GOT3 (cell line): Measurements from ENCODE around the gene KIF5A.
A peak's percentile ranks its signal among the peaks of the same experiment; 100 is the strongest.
"Not testable (repeated sequence)": the region's sequence is repeated elsewhere in the genome, so short reads cannot be mapped to it uniquely, and the experiment has no call there.

Experiments
- DNase-seq: peaks from one replicate; lab custom pipeline; 2025; ENCODE audit warnings: mixed read lengths; lab: John Stamatoyannopoulos, UW

The KIF5A gene

DNA sequence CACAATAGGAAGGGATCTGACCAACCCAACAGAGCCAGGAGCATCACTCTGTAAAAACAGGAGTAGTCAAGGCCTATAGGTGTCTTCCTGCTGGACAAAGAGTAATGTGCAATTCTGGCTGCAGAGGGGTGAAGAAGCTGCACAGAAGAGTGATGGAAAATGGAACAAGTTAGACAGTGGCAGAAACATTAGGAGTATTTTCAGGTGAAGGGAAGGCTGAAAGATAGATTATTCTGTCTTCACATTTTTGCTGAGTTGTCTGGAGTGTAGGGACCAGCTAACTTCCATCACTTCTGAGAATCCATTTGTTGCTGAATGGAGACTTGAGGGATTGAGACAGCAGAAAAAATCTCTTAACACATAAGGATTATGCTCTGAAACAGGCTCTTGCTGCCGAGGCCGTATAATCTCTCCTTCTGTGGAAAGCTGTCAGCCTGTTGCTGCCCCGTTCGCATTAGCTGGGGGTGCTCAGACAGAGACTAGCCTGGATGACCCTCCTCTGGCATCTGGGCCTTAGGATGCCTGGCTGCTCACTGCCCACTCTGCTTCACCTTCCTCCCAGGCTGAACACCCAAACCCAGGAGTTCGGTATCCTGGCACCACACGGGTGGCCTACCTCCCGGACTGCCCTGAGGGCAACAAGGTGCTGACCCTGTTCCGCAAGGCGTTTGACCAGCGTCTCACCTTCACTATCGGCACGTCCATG is 58.3 kb downstream of the KIF5A start:
- DNase-seq, result no peak

DNA sequence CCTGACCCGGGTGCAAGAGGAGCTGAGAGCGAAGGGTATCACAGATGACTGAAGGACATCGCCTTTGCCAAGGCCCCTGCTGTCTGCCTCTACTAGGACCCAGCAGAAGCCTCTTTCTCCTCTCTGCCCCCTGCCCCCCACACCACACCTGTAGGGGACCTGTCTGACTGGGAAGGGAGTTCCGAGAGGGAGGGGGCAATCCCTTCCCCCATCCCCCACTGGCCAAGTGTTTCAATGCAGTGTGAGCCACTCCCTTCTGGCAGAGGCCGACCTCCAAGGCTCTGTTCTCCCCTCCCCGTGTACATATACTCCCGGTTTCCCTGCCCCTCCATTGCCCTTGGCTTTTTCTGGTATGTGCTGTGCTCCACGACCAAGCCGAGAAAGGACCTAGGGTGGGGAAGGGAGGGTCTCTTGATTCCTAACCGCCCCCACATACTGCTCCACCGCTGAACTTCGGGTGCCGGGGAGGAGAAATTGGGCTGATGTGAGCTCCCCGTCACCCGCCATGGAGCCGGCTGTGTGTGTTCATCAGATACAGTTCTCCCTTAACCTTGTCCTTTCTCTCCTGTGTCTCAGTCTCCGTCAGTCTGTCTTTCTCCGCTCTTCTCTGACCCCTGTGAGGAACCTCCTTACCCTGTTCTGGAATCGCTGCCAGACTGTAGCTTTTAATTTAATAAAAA is 59.4 kb downstream of the KIF5A start:
- no peak for DNase-seq

DNA sequence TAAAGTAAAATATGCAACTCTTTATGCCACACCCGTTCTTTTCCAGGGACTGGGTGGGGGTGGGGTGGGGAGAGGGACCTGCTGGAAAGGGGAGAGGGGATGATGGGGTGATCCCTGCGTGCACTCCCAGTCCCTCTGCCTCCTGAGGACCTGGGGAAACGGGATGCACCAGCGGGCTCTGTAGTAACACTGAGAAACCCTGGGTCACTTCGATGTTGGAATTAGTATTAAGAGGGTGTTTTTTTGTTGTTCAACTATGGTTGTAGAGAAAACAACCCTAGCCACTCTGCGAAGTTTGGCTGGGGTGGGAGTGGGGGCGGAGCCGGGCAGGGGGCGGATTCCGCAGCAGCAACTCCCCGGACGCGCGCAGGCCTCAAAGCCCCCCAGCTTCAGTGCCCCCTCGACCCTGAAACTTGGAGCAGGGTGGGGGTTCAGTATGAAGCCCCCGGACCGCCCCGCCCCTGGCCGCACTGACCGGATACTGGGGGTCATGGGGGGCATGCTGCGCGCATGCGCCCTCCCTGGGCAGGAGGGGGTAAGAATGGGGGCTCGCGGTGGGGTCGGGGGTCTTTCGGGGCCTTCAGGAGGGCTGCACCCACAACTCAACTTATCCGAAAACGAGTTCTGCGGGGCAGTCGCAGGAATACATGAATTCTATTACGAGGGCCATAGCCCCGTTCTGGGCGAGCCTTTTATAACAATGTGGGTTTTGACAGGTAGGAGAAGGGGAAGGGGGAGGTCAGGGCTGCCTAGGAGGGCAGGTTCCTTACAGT is 60.1 kb downstream of the KIF5A start:
- DNase-seq, result no peak

DNA sequence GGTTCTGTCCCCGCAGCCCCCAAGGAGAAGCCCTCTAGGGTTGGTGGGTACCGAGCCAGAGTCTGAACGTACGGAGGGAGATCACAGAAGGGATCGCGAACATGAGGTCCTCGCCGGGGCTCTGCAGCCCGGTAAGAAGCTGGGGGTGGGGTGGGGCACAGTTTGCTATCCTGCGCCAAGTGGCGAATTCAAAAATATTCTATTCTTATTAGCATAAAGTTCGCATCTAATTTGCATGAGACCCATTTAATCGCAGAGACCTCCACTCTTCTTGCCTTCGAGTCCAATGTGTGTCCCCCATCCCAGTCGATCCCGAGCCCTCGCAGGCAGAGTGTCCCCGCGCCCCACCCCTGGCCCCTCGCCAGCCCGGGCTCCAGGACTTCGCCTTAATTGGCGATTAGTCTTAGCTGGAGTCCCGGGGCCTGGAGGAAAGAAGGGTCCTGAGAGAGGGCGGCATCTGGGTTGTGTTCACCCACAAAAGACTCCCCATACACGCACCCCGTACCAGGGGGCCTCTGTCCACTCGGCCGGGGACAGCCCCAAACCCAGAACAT is 60.8 kb downstream of the KIF5A start:
- DNase-seq, result no peak

DNA sequence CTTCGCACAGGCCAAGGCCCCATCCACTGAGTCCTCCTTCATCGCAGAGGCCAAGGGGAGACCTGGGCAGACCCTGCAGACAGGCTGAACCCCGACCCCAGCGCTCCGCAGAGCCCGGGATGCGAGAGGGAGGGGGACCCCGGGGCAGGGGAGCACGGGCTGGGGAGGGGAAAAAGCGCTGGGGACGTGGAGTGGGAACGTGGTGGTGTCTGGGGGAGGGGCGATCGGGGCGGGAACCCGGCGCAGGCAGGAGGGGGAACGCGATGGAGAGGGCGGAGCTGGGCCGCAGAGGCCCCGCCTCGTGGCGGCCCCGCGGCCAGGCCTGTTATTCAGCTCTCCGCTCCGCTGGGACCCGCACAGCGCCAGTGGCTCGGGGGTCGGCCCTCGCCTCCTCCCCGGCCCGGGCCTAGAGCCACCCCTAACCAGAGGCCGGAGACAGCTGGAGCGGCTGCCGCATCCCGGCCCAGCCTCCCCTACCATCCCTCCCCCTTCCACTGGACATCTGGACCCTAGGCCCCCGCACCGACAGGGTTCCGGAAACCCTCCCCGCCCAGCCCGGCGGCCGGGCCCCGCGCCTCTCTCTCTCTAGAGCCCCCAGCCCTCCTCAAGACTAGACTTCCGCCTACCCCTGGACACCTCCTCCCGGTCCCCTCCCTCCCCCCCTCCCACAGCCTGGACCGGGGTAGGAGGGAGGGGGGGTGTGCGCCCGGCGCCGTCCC is 61.4 kb downstream of the KIF5A start, which contains the start of gene ARHGEF25:
Gene ARHGEF25 (plus strand): TSS at position 328 of the 719 bp plus-strand sequence. CDS start 460 bp downstream, outside the sequence.
- peak; percentile 91 for DNase-seq

DNA sequence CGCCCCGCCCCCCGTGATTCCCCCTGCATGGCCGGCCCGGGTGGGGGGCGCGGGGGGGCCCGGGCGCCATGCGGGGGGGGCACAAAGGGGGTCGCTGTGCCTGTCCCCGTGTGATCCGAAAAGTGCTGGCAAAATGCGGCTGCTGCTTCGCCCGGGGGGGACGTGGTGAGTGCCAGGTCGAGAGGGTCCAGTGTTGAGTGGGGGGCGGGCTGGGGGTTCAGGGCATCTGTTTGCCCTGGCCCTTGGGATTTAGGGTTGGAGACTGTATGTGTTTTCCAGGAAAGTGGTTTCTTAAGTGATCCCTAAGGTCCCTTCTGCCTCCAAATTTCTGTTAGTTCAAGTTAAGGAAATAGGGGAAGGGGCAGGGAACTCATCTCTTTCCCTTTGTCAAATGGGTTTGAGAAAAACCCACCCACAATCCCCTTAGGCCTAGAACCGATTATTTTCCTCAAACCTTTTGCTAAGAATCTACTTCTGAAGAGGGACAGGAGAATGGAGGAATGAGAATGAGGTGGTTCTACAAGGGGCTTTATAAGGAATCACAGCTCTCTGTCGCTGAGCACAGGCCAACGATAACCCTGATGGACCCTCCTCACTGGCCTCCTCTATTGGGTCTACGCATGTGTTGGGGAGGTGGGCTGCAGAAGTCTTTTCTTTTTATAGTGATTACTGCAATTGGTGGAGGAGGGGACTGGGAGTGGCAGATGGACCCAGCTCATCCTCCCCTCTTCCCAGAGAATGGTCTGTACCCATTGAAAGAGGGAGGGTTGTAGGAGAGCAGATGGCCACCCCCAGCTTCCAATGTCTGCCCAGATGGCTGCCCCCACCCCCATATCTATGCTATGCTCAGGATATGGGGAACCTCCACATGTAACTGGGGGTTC is 62.2 kb downstream of the KIF5A start:
- no peak for DNase-seq

DNA sequence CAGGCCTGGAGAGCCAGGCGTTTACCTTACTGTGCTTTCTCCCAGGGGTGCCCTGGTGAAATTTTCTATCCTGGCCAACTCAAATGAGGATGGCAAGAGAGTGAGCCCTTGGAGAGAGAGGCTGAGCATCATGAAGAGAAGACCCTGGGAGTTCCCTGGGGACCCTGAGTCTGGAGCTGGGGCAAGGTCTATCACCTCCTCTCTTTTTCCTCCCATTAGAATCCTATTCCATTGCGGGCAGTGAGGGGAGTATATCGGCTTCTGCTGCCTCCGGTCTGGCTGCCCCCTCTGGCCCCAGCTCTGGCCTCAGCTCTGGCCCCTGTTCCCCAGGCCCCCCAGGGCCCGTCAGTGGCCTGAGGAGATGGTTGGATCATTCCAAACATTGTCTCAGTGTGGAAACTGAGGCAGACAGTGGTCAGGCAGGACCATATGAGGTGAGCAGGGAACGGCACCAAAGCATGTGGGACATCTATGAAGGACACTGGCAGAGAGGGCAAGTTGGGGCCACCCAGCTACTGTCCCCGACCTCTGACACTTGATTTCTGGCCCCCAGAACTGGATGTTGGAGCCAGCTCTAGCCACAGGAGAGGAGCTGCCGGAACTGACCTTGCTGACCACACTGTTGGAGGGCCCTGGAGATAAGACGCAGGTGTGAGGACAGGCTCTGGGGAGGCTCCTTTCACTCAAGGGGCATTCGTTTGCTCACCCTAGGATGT is 63.0 kb downstream of the KIF5A start:
- DNase-seq, result no peak

DNA sequence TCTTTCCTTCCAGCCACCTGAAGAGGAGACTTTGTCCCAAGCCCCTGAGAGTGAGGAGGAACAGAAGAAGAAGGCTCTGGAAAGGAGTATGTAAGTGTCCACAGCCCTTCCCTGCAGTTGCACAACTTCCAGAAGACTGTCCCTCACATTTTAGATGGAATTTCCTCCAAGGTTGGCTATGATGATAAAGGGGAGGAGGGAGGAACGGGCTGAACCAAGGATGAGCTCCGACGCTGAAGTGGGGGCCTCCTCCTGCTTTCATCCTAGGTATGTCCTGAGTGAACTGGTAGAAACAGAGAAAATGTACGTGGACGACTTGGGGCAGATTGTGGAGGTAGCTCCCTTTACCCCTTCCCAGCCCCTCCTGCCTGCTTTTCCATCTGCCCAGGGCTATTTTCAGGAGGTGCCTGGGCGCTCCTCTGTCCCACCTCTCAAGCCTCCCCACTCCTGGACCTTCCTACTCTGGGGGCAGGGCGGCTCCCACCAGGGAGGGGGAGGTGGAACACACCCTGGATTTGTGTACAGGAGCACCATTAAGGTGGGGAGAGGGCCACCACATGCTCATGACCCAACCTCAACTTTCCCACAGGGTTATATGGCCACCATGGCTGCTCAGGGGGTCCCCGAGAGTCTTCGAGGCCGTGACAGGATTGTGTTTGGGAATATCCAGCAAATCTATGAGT is 63.7 kb downstream of the KIF5A start:
- DNase-seq, result no peak

DNA sequence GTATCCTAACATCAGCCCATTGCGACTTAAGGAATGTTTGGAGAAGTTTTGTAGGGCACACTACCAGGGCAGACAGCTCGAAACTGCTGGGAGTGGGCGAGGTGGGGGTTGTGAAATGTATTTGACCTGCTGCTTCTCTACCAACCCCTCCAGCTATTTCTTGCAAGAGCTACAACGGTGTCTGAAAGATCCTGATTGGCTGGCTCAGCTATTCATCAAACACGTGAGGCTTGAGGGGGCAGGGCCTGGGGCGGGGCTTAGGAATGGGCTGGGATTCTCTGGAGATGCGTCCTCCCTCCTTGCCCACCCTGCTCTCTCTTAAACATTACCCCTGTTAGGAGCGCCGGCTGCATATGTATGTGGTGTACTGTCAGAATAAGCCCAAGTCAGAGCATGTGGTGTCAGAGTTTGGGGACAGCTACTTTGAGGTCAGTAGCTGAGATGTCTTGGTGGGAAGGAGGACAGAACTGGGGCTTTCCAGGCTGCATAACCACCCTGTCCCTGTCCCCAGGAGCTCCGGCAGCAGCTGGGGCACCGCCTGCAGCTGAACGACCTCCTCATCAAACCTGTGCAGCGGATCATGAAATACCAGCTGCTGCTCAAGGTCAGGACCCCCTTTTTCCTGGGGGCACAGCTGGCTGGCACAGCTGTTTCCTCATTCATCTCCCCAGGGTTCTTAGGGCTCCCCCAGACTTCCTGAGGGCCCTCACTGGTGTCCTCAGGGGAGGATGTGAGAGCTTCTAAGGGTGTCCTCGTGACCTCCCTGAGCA is 64.5 kb downstream of the KIF5A start:
- no peak for DNase-seq

DNA sequence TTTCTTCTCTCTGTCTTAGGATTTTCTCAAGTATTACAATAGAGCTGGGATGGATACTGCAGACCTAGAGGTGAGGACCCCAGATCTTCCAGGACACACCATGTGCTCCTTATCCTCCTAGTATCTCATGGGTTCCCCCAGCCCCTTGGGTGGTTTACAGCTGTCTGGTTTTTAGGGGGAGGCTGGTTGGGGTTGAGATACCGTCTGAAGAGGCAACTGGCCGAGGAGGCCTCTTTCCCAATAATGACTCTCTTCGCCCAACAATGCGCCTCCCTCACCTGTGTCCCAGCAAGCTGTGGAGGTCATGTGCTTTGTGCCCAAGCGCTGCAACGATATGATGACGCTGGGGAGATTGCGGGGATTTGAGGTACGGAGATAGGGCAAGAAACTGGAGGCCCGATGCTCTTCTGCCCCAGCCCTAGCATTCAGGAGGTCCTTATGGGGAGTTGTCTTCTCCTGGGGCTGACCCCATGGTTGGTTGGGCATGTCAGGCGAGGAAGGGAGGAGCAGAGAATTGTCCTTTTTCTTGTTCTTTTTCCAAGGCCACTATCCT is 65.2 kb downstream of the KIF5A start:
- DNase-seq, result no peak

DNA sequence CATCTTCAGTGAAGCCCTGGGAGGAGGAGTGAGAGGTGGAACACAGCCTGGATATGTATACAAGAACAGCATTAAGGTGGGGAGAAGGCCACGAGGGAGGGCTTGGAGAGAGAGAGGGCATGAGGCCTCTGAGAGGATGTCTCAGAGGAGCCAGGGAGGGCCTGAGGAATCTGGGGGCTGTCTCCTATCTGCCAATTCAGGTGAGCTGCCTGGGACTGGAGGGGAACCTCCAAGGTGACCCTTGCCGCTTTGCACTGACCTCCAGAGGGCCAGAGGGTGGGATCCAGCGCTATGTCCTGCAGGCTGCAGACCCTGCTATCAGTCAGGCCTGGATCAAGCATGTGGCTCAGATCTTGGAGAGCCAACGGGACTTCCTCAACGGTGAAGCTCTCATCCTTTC is 65.8 kb downstream of the KIF5A start:
- no peak for DNase-seq

DNA sequence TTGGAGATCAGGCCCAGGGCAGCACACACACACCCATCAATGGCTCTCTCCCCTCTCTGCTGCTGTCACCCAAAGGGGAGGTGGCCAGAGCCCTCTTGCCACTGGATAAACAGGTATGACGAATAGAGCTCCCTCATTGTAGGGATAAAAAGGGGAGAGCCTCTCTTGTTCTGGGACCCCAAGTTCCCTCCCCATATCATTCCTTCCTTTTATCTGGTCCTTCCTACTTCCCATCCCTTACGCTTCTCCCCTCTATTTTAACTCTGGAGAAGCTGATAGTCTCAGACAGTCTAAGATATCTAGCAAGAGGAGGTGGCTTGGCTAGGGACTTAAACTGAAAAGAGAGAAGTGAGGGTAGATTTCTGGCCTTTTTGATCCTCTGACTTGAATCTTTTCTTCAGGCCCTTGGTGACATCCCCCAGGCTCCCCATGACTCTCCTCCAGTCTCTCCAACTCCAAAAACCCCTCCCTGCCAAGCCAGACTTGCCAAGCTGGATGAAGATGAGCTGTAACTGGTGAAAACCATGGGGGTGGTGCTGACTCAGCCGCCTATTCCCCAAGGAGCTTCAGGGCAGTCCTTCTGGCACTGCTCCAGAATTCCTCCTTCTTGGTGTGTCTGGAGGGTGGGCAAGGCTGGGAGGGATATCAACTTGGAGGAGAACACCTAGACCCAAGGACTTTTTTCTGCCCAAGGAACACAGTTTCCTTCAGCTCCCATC is 66.7 kb downstream of the KIF5A start:
- DNase-seq, result peak; percentile 86

DNA sequence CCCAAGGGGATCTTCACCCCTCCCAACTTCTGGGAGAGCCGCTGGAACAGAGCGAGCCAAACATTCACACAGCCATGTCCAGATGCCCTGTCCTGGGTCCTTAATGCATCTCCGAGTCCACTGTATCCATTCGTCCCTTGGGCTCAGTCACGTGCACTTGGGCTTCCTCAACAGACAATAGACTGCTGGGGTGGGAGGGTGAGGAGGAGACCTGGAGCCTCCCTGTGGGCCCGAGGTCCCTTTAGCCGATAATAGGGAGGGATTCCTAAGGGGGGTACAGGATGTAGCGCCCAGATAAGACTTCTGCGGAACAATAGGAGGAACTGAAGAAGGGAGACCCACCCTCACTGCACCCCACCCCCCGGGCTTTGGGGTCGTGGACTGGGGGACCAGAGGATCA is 68.1 kb downstream of the KIF5A start:
- DNase-seq, result no peak

DNA sequence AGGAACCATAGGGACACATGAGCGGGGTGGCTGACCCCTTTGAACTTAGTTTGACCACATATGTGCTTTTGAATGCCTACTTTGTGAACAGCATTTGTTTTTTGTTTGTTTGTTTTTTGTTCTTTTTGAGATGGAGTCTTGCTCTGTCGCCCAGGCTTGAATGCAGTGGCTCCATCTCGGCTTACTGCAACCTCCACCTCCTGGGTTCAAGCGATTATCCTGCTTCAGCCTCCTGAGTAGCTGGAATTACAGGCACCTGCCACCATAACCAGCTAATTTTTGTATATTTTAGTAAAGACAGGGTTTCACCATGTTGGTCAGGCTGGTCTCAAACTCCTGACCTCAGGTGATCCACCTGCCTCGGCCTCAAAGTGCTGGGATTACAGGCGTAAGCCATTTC is 68.6 kb downstream of the KIF5A start:
- not testable (repeated sequence) for DNase-seq

DNA sequence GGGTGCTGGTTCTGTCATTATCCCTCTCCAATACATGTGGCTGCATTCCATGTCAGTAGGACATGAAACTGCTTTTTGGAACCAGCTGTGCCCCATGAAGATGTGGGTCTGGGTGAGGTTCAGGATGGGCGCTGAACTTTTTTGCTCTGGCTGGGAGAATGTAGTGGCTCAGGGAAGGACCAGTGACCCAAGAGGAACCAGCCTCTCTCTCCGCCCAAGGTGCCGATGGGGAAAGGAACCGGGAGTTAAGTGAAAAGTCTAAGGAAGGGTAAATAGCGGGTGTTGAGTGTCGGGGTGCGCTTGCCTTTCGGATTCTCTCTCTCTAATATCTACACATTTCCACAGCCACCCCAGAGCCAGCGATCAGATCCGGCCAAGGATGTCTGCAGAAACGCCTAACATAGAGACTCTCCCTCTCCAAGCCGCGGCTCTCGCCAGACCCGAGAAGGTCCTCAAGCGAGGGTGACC is 69.2 kb downstream of the KIF5A start:
- DNase-seq, result no peak

DNA sequence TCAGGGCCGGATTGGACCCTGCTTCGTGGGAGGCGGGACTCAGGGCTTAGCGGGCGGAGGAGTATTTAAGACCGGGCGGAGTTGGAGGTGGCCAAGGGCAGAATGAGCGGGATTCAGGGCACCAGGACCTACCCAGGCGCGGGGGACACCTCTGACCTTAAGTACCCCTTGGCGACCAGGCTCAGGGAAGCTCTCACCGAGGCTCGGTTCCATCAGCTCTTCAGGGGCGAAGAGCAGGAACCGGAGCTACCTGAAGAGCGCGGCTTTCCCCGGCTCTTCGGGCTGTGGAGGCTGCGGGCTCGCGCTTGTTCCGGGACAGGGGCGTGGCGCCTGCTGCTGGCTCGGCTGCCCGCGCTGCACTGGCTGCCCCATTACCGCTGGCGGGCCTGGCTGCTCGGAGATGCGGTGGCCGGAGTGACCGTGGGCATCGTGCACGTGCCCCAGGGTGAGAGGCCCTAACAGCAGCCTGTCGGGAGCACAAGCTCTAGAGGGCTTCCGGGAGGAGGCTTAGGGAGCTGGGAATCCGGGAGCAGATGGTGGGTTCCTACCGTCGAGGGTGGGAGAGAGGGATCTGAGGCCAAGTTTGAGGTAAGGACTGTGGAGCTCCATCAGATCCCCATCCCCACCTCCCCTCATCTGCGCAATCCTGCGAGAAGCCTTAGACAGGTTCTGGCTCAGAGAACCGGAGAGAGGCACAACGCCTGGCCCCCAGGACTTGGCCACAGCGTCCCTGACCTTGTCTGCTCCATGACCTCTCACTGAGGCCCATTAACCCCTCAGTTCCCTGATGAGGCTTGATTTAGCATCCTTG is 69.8 kb downstream of the KIF5A start:
- no peak for DNase-seq
